ENCODE measurements around the gene KCNE5.
"Not testable (repeated sequence)": the region's sequence is repeated elsewhere in the genome, so short reads cannot be mapped to it uniquely, and the experiment has no call there.

KCNE5 gene

DNA sequence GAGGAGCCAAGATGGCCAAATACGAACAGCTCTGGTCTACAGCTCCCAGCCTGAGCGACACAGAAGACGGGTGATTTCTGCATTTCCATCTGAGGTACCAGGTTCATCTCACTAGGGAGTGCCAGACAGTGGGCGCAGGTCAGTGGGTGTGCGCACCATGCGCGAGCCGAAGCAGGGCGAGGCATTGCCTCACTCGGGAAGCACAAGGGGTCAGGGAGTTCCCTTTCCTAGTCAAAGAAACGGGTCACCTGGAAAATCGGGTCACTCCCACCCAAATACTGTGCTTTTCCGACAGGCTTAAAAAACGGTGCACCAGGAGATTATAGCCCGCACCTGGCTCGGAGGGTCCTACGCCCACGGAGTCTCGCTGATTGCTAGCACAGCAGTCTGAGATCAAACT is 19.7 kb upstream of the KCNE5 start:
- H3K4me3 ChIP-seq (ENCODE audit: low read length in 2 of 2); H3K9me3 ChIP-seq (ENCODE audit: control insufficient read depth in 2 of 2, low read length in 2 of 2); H3K27ac ChIP-seq (ENCODE audit: low read length); H3K27me3 ChIP-seq (ENCODE audit: control insufficient read depth in 1 of 2, insufficient read depth in 2 of 2, low read length in 2 of 2); H3K4me1 ChIP-seq (ENCODE audit: control insufficient read depth, insufficient read depth, low read length); H3K9ac ChIP-seq (ENCODE audit: low read length in 2 of 2); H3K36me3 ChIP-seq (ENCODE audit: control insufficient read depth in 2 of 2, insufficient read depth in 2 of 2, low read length in 2 of 2): not testable (repeated sequence)

DNA sequence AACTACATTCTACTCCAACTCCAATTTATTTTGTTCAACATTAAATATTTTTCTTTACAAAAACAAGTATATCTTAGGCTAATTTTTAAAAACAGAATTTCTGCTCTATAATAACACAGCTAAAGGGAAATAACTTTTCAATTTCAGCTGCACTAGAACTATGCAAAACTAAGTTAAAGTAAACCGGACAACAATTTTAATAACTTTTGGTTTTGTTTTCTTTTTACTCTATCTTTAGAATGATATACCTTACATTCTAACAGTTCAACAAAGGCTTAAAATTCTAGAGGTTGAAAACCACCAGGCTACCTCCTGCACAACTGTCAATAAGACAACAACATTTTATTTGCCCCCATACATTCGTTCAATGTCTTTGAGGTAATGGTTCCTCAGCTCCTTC is 18.7 kb upstream of the KCNE5 start:
- no peaks in the 10 kb centered on the region for H3K27me3 ChIP-seq (ENCODE audit: control insufficient read depth in 1 of 2, insufficient read depth in 2 of 2, low read length in 2 of 2)
- no peak overlapping the region for H3K27ac ChIP-seq (ENCODE audit: low read length)
- no peaks in the 10 kb centered on the region for H3K9me3 ChIP-seq (ENCODE audit: control insufficient read depth in 2 of 2, low read length in 2 of 2)
- no peaks in the 10 kb centered on the region for H3K36me3 ChIP-seq (ENCODE audit: control insufficient read depth in 2 of 2, insufficient read depth in 2 of 2, low read length in 2 of 2)
- H3K4me3 ChIP-seq (ENCODE audit: low read length in 2 of 2), result no peak overlapping the region
- H3K9ac ChIP-seq (ENCODE audit: low read length in 2 of 2), result no peak overlapping the region
- no peaks in the 10 kb centered on the region for H3K4me1 ChIP-seq (ENCODE audit: control insufficient read depth, insufficient read depth, low read length)

DNA sequence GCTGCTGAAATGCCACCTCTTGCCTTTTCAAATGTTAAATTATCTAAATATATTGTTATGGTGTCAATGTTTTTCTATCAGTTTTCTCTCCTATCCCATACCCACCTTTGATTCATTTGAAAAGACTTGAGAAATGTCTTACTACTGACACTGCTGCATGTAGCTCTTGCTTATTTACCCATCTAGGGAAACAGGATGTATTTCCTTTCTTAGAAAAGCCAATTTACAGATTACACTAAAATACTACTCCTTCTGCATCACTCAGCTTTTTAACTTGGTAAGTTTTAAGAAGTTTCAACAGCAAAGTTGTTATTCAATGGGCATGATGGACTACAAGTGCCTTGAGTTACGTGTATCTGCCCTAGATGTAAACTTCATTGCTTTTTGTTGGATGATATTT is 13.2 kb upstream of the KCNE5 start:
- Histone ChIP-seq H3K27ac (ENCODE audit: low read length) (no peak overlapping the region), H3K27me3 (ENCODE audit: control insufficient read depth in 1 of 2, insufficient read depth in 2 of 2, low read length in 2 of 2) (peaks cover 0 to 2% of the 10 kb centered on the region in 2 donors), H3K4me1 (ENCODE audit: control insufficient read depth, insufficient read depth, low read length) (no peaks in the 10 kb centered on the region), H3K36me3 (ENCODE audit: control insufficient read depth in 2 of 2, insufficient read depth in 2 of 2, low read length in 2 of 2) (no peaks in the 10 kb centered on the region), H3K9me3 (ENCODE audit: control insufficient read depth in 2 of 2, low read length in 2 of 2) (no peaks in the 10 kb centered on the region), H3K9ac (ENCODE audit: low read length in 2 of 2) (no peak overlapping the region), H3K4me3 (ENCODE audit: low read length in 2 of 2) (no peak overlapping the region)

DNA sequence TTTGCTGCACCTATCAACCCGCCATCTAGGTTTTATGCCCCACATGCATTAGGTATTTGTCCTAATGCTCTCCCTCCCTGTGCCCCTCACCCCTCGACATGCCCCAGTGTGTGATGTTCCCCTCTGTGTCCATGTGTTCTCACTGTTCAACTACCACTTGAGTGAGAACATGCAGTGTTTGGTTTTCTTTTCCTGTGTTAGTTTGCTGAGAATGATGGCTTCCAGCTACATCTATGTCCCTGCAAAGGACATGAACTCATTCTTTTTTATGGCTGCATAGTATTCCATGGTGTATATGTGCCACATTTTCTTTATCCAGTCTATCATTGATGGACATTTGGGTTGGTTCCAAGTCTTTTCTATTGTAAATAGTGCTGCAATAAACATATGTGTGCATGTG is 12.5 kb upstream of the KCNE5 start:
- H3K9me3 ChIP-seq (ENCODE audit: control insufficient read depth in 2 of 2, low read length in 2 of 2); H3K4me3 ChIP-seq (ENCODE audit: low read length in 2 of 2); H3K27me3 ChIP-seq (ENCODE audit: control insufficient read depth in 1 of 2, insufficient read depth in 2 of 2, low read length in 2 of 2); H3K4me1 ChIP-seq (ENCODE audit: control insufficient read depth, insufficient read depth, low read length); H3K36me3 ChIP-seq (ENCODE audit: control insufficient read depth in 2 of 2, insufficient read depth in 2 of 2, low read length in 2 of 2); H3K9ac ChIP-seq (ENCODE audit: low read length in 2 of 2); H3K27ac ChIP-seq (ENCODE audit: low read length): not testable (repeated sequence)

DNA sequence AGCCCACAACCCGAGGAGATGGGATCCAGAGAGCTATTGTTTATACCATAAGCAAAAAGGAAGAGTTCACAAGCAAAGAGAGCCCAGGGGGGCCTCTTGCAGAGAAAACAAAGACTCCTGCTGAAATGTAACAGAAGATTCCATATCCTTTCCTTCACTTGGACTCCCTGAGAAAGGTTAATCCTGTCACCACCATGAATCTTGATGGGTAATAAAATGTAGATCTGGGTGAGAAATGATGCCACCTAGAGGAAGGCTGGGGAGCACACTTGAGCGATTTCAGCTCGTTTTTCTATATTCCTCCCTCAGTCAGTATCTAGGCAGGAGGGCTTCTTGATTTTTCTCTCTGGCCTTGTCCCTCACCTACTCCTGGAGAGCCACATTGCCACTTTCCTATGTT is 10.2 kb upstream of the KCNE5 start:
- Histone ChIP-seq H3K4me1 (ENCODE audit: control insufficient read depth, insufficient read depth, low read length) (no peaks in the 10 kb centered on the region), H3K27me3 (ENCODE audit: control insufficient read depth in 1 of 2, insufficient read depth in 2 of 2, low read length in 2 of 2) (peaks cover 0 to 9% of the 10 kb centered on the region in 2 donors), H3K27ac (ENCODE audit: low read length) (no peak overlapping the region), H3K9ac (ENCODE audit: low read length in 2 of 2) (no peak overlapping the region), H3K9me3 (ENCODE audit: control insufficient read depth in 2 of 2, low read length in 2 of 2) (no peaks in the 10 kb centered on the region), H3K36me3 (ENCODE audit: control insufficient read depth in 2 of 2, insufficient read depth in 2 of 2, low read length in 2 of 2) (no peaks in the 10 kb centered on the region), H3K4me3 (ENCODE audit: low read length in 2 of 2) (no peak overlapping the region)

DNA sequence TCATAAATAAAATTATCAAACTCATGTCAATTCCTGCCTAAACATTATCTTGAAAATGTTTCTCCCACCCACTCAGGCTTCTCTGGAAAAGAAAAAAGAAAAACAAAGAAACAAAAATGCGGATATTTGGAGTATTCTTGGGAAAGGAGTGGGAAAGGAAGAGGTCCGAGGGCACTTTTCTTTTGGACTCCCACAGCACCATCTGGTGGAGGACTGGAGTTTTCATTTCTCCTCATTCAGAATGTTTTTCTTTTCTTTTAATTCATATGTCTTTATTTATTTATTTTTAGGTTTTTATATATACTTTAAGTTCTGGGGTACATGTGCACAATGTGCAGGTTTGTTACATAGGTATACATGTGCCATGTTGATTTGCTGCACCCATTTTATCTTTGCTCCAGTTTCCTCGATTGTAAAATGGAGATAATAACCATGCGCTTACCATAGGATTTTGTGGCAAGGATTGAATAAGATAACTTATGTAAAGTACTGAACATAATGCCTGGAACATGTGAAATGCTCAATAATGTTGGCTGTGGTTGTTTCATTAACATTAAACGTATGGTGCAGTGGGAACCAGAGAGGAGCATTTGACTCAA is 8.0 kb upstream of the KCNE5 start:
- Histone ChIP-seq H3K9me3 (ENCODE audit: control insufficient read depth in 2 of 2, low read length in 2 of 2) (no peaks in the 10 kb centered on the region), H3K4me1 (ENCODE audit: control insufficient read depth, insufficient read depth, low read length) (no peaks in the 10 kb centered on the region), H3K27ac (ENCODE audit: low read length) (no peak overlapping the region), H3K27me3 (ENCODE audit: control insufficient read depth in 1 of 2, insufficient read depth in 2 of 2, low read length in 2 of 2) (peaks cover 0 to 12% of the 10 kb centered on the region in 2 donors), H3K36me3 (ENCODE audit: control insufficient read depth in 2 of 2, insufficient read depth in 2 of 2, low read length in 2 of 2) (no peaks in the 10 kb centered on the region), H3K9ac (ENCODE audit: low read length in 2 of 2) (no peak overlapping the region), H3K4me3 (ENCODE audit: low read length in 2 of 2) (no peak overlapping the region)

DNA sequence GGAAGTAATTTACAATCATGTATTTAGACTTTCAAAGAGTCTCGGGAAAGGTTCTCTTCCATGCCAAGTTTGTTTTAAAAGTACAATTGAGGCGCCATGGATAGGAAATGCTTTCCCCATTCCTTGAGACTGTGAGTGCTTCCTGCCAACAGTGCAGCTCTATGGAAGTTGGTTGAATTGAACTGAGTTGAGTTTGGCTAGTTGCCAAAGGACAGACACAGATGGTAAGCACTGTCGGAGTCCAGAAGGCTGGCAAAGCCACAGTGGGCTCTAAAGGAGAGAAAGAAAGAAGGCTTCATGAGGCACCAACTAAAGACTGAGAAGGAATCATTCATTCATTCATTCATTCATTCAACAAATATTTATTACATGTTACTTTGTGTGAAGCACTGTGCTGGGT is 4.3 kb upstream of the KCNE5 start:
- Histone ChIP-seq H3K27ac (ENCODE audit: low read length) (no peak overlapping the region), H3K9ac (ENCODE audit: low read length in 2 of 2) (no peak overlapping the region), H3K36me3 (ENCODE audit: control insufficient read depth in 2 of 2, insufficient read depth in 2 of 2, low read length in 2 of 2) (no peaks in the 10 kb centered on the region), H3K4me3 (ENCODE audit: low read length in 2 of 2) (no peak overlapping the region), H3K27me3 (ENCODE audit: control insufficient read depth in 1 of 2, insufficient read depth in 2 of 2, low read length in 2 of 2) (peaks cover 0 to 12% of the 10 kb centered on the region in 2 donors), H3K4me1 (ENCODE audit: control insufficient read depth, insufficient read depth, low read length) (no peaks in the 10 kb centered on the region), H3K9me3 (ENCODE audit: control insufficient read depth in 2 of 2, low read length in 2 of 2) (no peaks in the 10 kb centered on the region)

- H3K4me3 ChIP-seq (ENCODE audit: low read length in 2 of 2), result no peak overlapping the region
- H3K36me3 ChIP-seq (ENCODE audit: control insufficient read depth in 2 of 2, insufficient read depth in 2 of 2, low read length in 2 of 2), result no peaks in the 10 kb centered on the region
- no peaks in the 10 kb centered on the region for H3K4me1 ChIP-seq (ENCODE audit: control insufficient read depth, insufficient read depth, low read length)
- no peak overlapping the region for H3K9ac ChIP-seq (ENCODE audit: low read length in 2 of 2)
- H3K27me3 ChIP-seq (ENCODE audit: control insufficient read depth in 1 of 2, insufficient read depth in 2 of 2, low read length in 2 of 2), result peaks cover 0 to 16% of the 10 kb centered on the region in 2 donors
- H3K9me3 ChIP-seq (ENCODE audit: control insufficient read depth in 2 of 2, low read length in 2 of 2), result no peaks in the 10 kb centered on the region
- no peak overlapping the region for H3K27ac ChIP-seq (ENCODE audit: low read length)
These were observed 1.7 kb upstream of the KCNE5 start for GRCh38 chrX:109626637-109627036.

GRCh38 chrX:109623997-109624396 is 975 bp downstream of the KCNE5 start:
- H3K36me3 ChIP-seq (ENCODE audit: control insufficient read depth in 2 of 2, insufficient read depth in 2 of 2, low read length in 2 of 2), result no peaks in the 10 kb centered on the region
- H3K27ac ChIP-seq (ENCODE audit: low read length), result no peak overlapping the region

GRCh38 chrX:109622270-109622669 is 2.7 kb downstream of the KCNE5 start:
- Histone ChIP-seq H3K27ac (ENCODE audit: low read length) (no peak overlapping the region), H3K9me3 (ENCODE audit: control insufficient read depth in 2 of 2, low read length in 2 of 2) (no peaks in the 10 kb centered on the region), H3K9ac (ENCODE audit: low read length in 2 of 2) (no peak overlapping the region), H3K4me1 (ENCODE audit: control insufficient read depth, insufficient read depth, low read length) (no peaks in the 10 kb centered on the region), H3K4me3 (ENCODE audit: low read length in 2 of 2) (no peak overlapping the region), H3K27me3 (ENCODE audit: control insufficient read depth in 1 of 2, insufficient read depth in 2 of 2, low read length in 2 of 2) (peaks cover 0 to 9% of the 10 kb centered on the region in 2 donors), H3K36me3 (ENCODE audit: control insufficient read depth in 2 of 2, insufficient read depth in 2 of 2, low read length in 2 of 2) (no peaks in the 10 kb centered on the region)

More at GRCh38 chrX:109623997-109624396, 975 bp downstream of the KCNE5 start:
- no peak overlapping the region for H3K4me3 ChIP-seq (ENCODE audit: low read length in 2 of 2)
- no peaks in the 10 kb centered on the region for H3K4me1 ChIP-seq (ENCODE audit: control insufficient read depth, insufficient read depth, low read length)
- H3K9me3 ChIP-seq (ENCODE audit: control insufficient read depth in 2 of 2, low read length in 2 of 2), result no peaks in the 10 kb centered on the region
- peaks cover 0 to 6% of the 10 kb centered on the region in 2 donors for H3K27me3 ChIP-seq (ENCODE audit: control insufficient read depth in 1 of 2, insufficient read depth in 2 of 2, low read length in 2 of 2)
- H3K9ac ChIP-seq (ENCODE audit: low read length in 2 of 2), result no peak overlapping the region

GRCh38 chrX:109619771-109620170 is 5.2 kb downstream of the KCNE5 start:
- H3K4me3 ChIP-seq (ENCODE audit: low read length in 2 of 2), result no peak overlapping the region
- H3K27me3 ChIP-seq (ENCODE audit: control insufficient read depth in 1 of 2, insufficient read depth in 2 of 2, low read length in 2 of 2), result peaks cover 0 to 12% of the 10 kb centered on the region in 2 donors
- no peak overlapping the region for H3K27ac ChIP-seq (ENCODE audit: low read length)
- no peaks in the 10 kb centered on the region for H3K36me3 ChIP-seq (ENCODE audit: control insufficient read depth in 2 of 2, insufficient read depth in 2 of 2, low read length in 2 of 2)
- no peaks in the 10 kb centered on the region for H3K4me1 ChIP-seq (ENCODE audit: control insufficient read depth, insufficient read depth, low read length)
- no peaks in the 10 kb centered on the region for H3K9me3 ChIP-seq (ENCODE audit: control insufficient read depth in 2 of 2, low read length in 2 of 2)
- no peak overlapping the region for H3K9ac ChIP-seq (ENCODE audit: low read length in 2 of 2)

All from stomach smooth muscle (tissue), 2 donors.